Stimulated activated CD8-positive, alpha-beta memory T cell treated with anti-CD3 and anti-CD28 coated beads, Interleukin-12 subunit alpha, Interleukin-12 subunit beta, amount 100 ng/mL, for 24 hours (primary cell): ENCODE data around the gene MRPS22.
"Not testable (repeated sequence)": the region's sequence is repeated elsewhere in the genome, so short reads cannot be mapped to it uniquely, and the experiment has no call there.

ENCODE experiments used
- DNase-seq: peaks from one replicate; pipeline ENCODE4 v3.0.0-alpha.2; 2020; ENCODE audit errors: extremely low read depth

MRPS22 gene

DNA sequence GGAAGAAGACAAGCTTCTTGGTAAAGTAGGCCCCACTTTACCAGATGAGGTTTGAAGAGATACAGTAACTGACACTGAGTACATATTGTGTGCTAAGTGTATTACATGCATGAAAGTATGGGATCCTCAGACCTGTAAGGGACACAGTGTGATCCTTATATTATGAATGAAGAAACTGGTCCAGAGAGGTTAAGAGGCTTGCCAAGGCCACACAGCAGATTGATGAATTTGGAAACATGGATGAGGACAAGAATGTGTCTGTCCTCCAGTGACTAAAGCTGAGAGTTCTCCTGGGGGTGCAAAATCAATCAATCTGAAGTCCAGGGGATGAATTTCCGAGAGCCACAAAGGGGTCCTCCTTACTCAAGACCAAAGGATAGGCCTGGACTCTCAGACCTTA is 31.4 kb upstream of the MRPS22 start:
- DNase-seq, result no peak

DNA sequence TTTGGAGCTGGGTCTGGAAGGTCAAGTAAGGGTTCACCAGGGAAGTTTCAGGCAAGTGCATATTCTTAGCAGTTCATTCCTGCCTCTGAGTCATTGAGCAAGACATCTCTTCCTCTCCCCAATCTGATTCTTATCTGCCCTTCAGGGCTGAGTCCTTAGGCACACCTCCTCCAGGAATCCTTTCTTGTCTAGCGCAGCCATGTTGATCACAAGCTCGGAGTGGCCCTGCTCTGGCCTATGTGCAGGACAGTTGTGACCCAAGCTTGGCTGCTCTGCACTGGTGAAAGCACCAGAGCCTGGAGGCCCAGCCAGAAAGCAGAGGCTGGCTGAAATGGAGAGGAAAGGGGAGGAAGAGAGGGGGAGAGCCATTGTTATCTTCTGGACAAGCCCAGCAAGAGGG is 30.9 kb upstream of the MRPS22 start:
- no peak for DNase-seq

DNA sequence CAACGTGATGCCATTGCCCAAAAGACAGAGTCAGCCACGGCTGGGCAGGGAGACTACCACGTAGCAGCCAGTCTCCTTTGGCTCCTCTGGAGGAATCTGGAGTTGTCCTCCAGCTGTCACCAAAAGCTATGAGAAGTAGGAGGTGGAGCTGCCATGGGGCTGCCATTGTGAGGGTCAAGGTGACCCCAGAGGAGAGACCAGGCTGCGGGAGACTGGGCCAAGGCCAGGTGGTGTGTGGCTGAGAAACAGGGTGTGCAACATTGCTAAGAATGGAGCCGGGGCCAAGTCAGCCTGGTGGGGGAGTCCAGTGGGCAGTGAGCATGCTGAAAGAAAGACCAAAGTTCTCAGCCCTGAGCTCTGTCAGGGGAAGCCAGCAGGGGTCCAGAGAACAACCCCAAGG is 29.9 kb upstream of the MRPS22 start:
- DNase-seq, result no peak

DNA sequence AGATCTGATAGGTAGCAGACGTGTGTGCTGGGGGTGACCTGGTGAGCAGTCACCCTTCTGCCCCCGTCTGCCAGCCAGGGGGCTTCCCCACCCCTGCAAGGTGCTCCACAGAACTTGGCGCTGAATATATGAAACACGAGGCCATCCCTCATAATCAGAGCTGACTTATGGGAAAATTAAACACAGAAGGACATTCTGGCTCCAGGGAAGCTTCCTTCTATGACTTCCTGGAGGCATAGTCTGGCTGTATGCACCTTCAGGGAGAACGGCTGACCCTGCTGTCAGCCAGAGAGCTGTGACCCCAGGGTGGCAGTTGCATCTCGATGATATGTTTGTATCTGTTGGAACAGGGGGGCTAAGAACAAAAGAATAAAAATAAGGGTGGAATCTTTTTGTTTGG is 26.6 kb upstream of the MRPS22 start:
- no peak for DNase-seq

DNA sequence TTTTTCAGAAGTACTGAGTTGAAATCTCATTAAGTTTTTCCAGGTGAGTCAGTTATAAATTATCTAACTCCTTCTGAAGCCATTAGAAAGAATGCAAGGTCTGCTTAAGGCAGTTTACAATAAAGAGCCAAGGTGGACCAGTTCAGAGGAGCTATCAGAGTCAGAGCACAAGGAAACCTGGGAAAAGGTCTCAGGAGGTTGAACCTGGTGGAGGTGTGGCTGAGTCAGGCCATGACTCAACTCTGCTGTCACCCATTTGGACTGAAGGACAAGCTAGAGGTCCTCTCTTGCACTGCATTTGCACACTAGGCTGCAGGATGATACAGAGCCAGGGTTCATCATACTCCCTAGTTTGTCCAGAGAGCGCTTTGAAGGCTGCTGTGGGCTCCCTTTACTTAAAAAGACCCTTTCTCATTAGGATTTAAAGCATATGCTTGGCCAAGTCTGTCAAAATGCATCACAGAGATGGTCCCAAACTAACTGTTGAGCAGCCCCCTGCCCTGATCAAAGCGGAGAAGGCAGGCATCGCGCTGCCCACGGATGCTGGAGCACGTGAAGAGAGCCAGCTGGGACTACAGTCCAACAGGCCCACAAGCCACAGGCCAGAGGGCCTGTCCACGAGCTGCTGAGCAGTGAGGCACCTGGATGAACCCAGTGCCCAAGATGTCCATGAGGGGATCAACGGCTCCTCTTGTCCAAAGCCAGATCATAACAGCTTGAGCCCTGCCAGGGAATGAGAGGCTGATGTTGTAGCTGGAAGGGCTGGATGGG is 26.0 kb upstream of the MRPS22 start:
- DNase-seq, result no peak

DNA sequence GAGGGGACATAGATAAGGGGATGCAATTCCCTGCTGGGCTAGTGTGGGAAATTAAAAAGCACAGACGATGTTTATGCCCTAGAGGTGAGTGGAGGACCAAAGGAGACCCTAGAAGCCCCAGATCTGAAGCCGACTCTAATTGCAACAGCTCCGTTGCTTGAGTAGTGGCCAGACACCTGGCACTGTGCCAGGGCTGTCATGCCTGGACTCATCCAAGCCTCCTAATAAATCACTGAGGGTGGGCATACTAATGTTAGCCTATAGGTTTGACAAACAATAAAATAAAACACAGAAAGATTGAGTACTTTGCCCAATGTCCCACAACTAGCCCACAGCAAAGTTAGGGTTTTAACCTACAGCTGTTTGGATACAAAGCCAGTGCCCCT is 25.4 kb upstream of the MRPS22 start:
- DNase-seq, result no peak

DNA sequence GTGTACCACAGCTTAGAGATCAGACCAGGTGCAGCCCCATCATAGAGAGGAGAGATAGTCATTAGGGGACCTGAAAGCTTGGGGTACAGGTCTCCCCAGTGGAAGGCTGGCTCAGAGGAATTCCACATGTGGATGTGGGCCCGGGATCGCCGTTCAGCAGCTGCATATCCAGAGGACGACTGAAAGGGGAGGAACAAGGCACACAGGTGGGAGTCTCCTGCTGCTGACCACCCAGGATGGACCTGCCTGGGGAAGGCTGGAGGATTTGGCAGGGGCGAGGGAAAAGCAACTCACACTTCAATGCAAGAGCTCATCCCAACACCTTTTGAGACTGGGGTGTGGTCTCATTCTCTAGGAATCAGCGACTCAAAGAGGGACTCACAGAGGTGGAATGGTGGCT is 25.0 kb upstream of the MRPS22 start:
- DNase-seq, result no peak

DNA sequence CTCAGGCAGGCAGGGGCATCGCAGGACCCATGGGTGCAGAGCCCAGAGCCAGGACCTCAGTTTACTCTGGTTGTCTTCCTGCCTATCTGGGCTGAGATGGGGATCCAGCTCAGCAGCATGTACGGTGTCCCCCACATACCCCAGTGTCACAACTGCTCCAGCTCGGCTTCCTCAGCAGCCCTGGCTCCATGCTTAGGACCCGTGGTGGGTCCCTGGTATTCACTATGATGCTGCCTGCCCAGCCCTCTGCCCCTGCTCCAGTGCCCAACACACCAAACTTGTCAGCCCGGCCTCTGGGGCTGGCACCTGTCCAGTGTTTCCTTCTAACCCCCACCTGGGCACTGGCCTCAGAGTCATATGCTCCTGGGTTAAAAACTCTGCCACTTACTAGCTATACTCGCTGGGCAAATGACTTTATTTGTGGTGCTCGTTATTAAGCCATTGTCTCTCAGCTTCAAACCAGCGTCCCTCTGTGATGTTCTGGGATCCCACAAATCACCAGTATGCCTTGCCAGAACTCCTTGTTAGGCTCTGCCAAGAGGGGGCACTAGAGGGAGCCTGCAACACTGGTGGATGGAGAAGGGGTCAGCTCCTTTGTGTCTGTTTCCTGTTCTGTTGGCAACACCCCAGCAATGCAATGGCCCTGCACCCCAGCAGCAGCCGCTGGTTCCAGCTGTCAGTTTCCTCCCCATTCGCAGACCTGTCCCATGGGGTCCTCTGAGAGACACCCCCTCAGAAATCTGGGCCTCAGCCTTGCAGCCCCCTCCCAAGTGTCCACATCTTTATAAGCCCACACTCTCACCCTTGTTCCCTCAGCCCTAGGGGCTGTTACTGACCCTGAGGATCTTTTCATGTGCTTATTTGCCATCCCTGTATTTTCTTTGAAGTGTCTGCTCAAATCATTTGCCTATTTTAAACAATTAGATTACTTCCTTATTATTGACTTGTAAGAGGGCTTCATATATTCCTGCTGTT is 24.1 kb upstream of the MRPS22 start:
- no peak for DNase-seq

DNA sequence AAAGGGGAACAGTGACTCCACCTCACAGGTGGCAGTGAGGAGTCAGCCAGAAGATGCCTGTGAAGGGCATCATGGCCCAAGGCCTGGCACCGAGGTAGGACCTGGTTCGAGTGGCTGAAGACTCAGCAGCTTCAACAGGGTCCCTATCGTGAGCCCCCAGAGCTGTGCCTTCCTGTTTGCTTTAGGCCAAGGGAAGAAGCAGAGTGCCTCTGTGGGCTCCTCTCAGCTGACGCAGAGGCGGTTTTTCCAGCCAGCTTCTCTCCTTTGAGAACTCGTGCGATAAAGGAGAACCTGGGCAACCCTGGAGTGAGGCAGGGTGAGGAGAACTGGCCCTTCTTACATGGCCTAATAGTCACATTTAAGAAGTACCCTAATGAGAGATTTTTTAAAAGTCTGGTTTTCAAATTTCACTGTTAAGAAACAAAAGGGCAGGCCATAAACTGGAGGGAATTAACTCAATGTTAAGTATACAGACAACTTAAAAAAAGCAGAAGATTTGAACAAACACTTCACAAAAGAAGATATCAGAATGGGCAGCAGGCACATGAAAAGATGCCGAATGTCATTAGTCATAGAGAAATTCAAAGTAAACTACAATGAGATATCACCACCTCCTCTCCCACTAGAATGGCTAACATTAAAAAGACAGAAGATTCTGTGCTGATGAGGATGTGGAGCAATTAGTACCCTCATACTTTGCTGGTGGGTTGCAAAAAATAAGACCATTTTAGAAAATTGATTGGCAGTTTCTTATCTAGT is 23.1 kb upstream of the MRPS22 start:
- DNase-seq, result no peak

DNA sequence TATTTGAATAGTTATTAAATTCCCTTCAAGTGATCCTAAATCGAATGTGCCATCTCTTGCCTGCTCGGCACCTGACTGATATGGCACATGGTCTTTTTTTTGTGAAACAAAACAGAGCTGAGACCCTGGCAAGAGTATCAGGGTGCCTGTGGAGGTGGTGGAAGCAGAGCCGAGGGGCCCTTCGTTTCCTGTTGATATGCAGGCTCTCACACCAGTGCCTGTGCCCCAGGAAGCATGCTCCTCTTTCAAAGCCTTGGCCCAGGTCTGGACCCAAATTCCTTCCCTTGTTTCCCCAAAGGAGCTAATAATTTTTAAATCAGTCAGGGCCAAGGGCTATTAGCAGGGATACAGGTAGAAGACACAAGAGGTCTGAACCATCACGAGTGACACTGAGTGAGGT is 21.5 kb upstream of the MRPS22 start:
- no peak for DNase-seq

DNA sequence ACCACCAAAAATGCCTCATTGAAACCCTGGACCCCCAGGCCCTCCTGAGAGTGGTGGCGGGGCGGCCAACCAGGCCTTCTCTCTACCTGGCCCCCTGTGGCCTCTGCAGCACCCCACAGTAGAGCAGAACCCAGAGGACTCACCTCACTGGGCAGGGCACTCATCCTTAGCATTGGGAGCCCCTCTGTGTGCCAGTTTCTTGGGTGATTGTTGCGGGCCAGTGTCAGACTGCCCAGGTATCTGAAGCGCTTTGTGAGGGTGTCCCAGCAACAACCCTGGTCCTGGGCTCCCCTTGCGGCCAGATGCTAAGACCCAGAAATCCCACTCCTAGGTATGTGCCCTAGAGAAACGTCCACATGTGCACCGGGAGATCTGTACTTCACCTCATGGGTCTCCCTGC is 20.7 kb upstream of the MRPS22 start:
- DNase-seq, result no peak

DNA sequence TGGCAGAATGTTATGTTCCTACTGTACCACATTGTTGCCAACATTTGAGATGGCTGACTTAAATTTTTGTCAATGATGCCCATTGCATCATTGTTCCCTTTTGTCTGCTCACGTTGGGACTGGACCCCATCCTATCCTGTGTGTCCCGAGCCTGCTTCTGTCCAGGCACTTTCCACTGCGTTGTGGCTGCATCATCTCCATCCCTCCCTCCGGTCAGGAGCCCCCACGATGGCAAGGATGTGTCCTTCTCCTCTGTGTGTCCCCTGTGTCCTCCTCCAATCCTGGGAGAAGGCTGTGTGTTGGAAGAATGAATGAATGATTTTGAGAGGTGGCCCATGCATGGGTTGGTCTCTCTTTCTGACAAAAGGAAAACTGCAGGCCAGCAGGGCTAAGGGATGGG is 19.4 kb upstream of the MRPS22 start:
- no peak for DNase-seq

DNA sequence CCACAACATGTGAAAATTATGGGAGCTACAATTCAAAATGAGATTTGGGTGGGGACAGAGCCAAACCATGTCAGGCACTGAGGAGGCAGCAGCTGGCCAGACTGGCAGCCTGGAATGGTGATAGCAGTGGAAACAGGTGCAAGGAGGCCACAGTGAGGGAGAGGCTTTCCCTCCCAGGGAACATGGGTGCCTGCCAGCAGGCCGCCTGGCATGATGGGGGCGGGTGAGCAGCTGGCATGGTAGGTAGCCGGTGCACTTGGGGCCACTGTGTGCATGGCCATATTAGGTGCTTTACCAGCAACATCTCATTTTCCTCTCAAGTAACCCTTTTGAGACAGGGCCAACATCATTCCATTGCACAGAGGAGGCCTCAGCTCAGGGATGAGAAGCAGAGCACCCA is 18.3 kb upstream of the MRPS22 start:
- no peak for DNase-seq

DNA sequence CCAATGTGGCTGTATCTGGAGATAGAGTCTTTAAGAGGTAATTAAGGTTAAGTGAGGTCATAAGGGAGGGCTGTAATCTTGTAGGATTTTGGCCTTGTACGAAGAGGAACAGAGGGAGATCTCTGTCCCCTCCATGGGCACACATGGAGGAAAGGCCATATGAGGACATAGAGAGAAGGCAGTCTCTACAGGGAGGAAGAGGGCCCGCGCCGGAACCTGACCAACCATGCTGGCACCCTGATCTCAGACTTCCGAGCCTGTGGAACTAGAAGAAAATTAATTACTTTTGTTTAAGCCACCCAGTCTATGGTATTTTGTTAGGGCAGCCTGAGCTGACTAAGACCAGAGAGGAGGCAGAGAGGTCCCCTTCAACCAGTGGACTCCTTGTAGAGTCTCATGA is 17.7 kb upstream of the MRPS22 start:
- no peak for DNase-seq

DNA sequence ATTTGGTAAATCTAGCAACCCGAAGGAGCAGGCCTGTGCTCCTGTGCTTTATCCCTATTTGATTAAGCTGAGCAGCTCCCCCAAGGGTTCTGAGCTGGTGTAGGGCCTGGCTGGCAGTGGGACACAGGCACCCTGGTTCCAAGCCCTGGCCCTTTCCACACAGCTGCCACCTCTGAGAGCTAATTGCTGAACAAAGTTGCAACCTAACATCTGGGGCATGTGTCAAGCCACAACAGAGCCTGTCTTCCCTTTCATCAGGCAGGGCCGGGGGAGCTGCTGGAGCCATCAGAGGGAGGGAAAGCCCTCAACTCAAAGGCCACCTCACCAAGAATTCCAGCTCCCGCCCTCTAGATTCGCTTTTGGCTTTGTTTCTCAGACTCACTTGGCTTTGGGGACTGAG is 17.1 kb upstream of the MRPS22 start:
- no peak for DNase-seq

DNA sequence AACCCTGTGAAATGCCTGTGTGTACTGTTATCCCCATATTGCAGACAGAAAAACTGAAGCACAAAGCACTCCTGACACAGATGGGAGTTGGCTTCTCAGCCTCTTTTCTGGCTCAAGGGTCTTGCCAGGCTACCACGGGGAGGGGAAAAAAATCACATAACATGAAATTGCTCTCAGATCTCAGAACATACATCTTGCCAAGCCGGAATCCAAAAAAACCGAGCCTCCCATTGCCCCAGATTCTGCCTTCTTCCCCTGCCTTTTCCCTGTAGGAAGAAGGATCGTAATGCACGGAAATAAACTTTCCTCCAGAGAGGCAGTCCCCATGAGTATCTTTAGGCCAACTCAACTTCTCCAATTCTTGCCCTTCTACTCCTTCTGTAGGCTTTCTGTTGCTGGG is 16.6 kb upstream of the MRPS22 start:
- no peak for DNase-seq

DNA sequence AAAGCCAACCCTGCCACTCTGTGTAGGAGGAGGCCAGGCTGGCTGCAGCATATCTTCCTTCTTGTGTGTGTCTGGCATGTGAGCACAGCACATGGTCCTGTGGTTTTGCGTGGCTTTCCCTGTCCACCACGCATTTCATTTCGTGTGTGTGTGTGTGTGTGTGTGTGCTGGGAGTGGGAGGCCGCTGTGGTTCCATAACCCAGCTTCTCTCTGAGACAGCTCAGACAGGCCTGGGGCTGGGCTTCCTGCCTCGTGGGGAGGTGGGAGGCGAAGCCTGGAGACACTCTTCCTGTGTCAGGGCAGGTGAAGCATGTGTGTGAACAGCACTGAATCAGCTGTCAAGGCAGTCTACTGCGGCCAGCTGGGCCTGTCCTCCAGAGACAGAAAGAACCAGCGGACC is 16.0 kb upstream of the MRPS22 start:
- DNase-seq, result no peak

DNA sequence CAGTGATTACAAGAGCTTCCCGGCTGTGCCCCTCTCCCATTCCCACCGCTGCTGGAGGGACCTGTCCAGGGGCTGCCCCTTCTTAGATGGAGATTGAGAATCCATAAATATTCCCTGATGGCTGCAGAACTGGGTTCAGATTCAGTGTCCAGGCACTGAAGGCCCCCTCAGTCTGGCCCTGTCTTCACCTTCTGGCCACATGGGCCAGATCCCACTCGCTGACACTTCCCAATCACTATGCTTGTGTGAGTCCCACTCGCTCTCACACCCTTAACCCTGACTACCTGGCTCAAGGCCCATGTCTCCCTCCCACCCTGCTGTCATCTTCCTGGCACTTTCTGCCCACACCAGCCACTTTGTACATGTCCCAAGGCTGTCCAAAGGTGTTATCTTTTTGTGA is 15.5 kb upstream of the MRPS22 start:
- DNase-seq, result no peak

DNA sequence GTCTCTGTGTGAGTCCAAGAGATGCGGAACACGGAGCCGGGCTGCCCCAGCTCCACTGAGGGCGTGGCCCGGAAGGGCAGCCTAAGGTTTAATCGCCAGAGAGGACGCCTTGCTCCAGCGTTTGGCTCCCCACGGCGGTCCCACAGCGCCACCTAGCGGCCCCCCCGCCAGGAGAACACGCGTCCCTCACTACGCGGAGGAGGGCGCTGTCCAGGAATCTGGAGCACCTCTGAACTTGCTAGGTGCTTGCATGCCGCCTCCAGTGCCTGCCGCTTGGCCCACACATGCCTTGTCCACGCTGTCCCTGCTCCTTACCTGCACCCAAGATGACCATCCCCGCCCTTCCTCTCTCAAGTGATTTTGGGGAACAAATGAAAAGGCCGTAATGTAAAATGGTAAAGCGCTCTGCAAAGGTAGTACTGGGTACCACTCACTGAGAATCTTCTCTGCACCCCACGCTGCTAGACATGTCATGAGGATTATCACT is 14.4 kb upstream of the MRPS22 start:
- DNase-seq, result peak; percentile 66

DNA sequence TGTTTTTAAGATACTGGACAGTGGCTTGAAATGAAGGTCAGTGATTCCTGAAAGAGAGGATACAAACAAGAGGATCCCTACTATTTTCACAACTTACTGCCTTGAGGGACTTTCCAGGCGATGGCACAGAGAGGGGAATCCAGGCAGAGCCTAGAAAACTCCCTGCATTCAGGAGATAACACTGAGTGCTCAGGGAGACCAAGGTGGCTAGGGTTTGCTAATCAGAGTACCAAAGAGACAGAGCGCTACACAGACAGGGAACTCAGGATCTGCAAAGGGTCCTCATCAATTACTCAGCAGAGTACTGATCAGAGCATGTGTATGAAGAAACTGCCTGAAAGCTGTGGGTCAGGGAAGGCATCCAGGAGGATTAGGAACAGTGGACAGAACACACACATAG is 11.7 kb upstream of the MRPS22 start:
- no peak for DNase-seq

DNA sequence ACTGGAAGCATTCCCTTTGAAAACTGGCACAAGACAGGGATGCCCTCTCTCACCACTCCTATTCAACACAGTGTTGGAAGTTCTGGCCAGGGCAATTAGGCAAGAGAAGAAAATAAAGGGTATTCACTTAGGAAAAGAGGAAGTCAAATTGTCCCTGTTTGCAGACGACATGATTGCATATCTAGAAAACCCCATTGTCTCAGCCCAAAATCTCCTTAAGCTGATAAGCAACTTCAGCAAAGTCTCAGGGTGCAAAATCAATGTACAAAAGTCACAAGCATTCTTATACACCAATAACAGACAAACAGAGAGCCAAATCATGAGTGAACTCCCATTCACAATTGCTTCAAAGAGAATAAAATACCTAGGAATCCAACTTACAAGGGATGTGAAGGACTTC is 9.1 kb upstream of the MRPS22 start:
- DNase-seq, result not testable (repeated sequence)

DNA sequence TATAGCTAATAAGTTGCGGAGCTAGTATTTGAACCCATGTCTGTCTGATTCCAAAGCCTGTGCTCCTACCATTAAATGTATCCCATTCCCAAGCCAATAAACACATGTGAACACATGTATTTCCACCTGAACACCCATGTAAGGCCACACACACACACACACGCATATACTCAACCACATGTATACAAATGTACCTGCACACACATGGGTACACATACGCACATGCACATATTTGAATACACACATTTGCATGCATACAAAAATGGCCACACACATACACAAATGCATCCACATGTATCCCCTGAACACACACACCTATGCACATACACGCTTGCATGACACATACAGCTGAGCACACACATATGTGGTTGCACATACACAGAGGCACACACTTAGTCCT is 5.4 kb upstream of the MRPS22 start:
- DNase-seq, result no peak
